CD14-positive monocyte (primary cell): ENCODE data around the gene GRIA1. TPM values are rescaled to one million over a fixed set of nuclear protein-coding genes. Genes with fewer than 3 reads are reported as not detected.

Experiments
- DNase-seq, 3 donors: peaks; one replicate each; pipeline ENCODE4 v3.0.0-alpha.2; 2011 to 2022
- H2AFZ ChIP-seq: 2 replicates; pipeline ENCODE4 v1.6.0; 2012; ENCODE audit warnings: mild to moderate bottlenecking, low read depth, low read length, inconsistent platforms; ENCODE audit not compliant: insufficient read depth, poor library complexity, severe bottlenecking
- H3K27ac ChIP-seq, 2 donors: 1 replicate in 1 of 2; 2 replicates in 1 of 2; pipeline ENCODE4 v1.5.1; 2012 to 2013; ENCODE audit warnings: low read length in 2 of 2, control low read depth in 1 of 2, inconsistent platforms in 1 of 2, low read depth in 1 of 2, mild to moderate bottlenecking in 1 of 2
- H3K27me3 ChIP-seq, 2 donors: one replicate each; pipeline versions ENCODE4 v1.6.0 to v1.6.1; 2011 to 2013; ENCODE audit warnings: low read length in 2 of 2; ENCODE audit not compliant: control insufficient read depth in 2 of 2, insufficient read depth in 2 of 2
- H3K36me3 ChIP-seq, 2 donors: replicated peaks in 1 of 2; 1 replicate in 1 of 2; 2 replicates in 1 of 2; pipeline versions ENCODE4 v1.5.1 to v1.6.1; 2012 to 2013; ENCODE audit warnings: low read length in 2 of 2, control low read depth in 1 of 2, inconsistent platforms in 1 of 2, mild to moderate bottlenecking in 1 of 2; ENCODE audit not compliant: insufficient read depth in 2 of 2, control insufficient read depth in 1 of 2
- H3K4me1 ChIP-seq, 2 donors: 1 replicate in 1 of 2; 2 replicates in 1 of 2; pipeline versions ENCODE4 v1.5.1 to v1.6.1; 2012 to 2013; ENCODE audit warnings: low read length in 2 of 2, control low read depth in 1 of 2, inconsistent platforms in 1 of 2, mild to moderate bottlenecking in 1 of 2, moderate library complexity in 1 of 2; ENCODE audit not compliant: insufficient read depth in 2 of 2, control insufficient read depth in 1 of 2
- H3K4me2 ChIP-seq: replicated peaks from 2 replicates; pipeline ENCODE3; 2012; ENCODE audit warnings: low read length, moderate library complexity, mild to moderate bottlenecking; ENCODE audit not compliant: poor library complexity, severe bottlenecking; ENCODE audit errors: extremely low read depth
- H3K4me3 ChIP-seq, 3 experiments: fragments of 200-600 bp in 1 of 3; sonication (generic) in 1 of 3; replicated peaks in 1 of 3; 1 replicate in 2 of 3; 2 replicates in 1 of 3; pipeline ENCODE4 v1.5.1; 2011 to 2013; ENCODE audit warnings: low read length in 3 of 3, mild to moderate bottlenecking in 3 of 3, control low read depth in 2 of 3, low read depth in 2 of 3, inconsistent platforms in 1 of 3, moderate library complexity in 1 of 3
- H3K79me2 ChIP-seq: 2 replicates; pipeline ENCODE4 v1.6.0; 2012; ENCODE audit warnings: mild to moderate bottlenecking, control low read depth, inconsistent platforms, low read length, moderate library complexity; ENCODE audit not compliant: insufficient read depth
- H3K9ac ChIP-seq: 2 replicates; pipeline ENCODE4 v1.6.0; 2017; ENCODE audit warnings: low read length, mild to moderate bottlenecking; ENCODE audit not compliant: insufficient read depth, poor library complexity, severe bottlenecking
- H3K9me3 ChIP-seq, 2 donors: replicated peaks in 1 of 2; 1 replicate in 1 of 2; 2 replicates in 1 of 2; pipeline versions ENCODE4 v1.5.1 to v1.6.1; 2012 to 2013; ENCODE audit warnings: low read length in 2 of 2, control low read depth in 1 of 2; ENCODE audit not compliant: control insufficient read depth in 1 of 2, insufficient read depth in 1 of 2
- H4K20me1 ChIP-seq: 2 replicates; pipeline ENCODE4 v1.6.0; 2012; ENCODE audit warnings: mild to moderate bottlenecking, low read length, control low read depth, moderate library complexity; ENCODE audit not compliant: insufficient read depth
- H3K27ac Mint-ChIP-seq, 7 donors: one replicate each; pipeline ENCODE4 v1.8.0; 2020; ENCODE audit warnings: mild to moderate bottlenecking in 7 of 7, mixed read lengths in 7 of 7, moderate library complexity in 6 of 7, inconsistent platforms in 2 of 7
- H3K27me3 Mint-ChIP-seq, 3 donors: one replicate each; pipeline ENCODE4 v1.8.0; 2021 to 2022; ENCODE audit warnings: low read depth in 3 of 3, mild to moderate bottlenecking in 3 of 3, mixed read lengths in 3 of 3, moderate library complexity in 3 of 3, inconsistent platforms in 1 of 3
- H3K36me3 Mint-ChIP-seq, 2 donors: one replicate each; pipeline ENCODE4 v1.8.0; 2020; ENCODE audit warnings: mixed read lengths in 2 of 2, inconsistent platforms in 1 of 2, mild to moderate bottlenecking in 1 of 2
- H3K4me1 Mint-ChIP-seq: one replicate; pipeline ENCODE4 v1.8.0; 2020; ENCODE audit warnings: mild to moderate bottlenecking, mixed read lengths
- H3K4me3 Mint-ChIP-seq, 2 donors: one replicate each; pipeline ENCODE4 v1.8.0; 2020; ENCODE audit warnings: mild to moderate bottlenecking in 2 of 2, mixed read lengths in 2 of 2, moderate library complexity in 1 of 2
- H3K9me3 Mint-ChIP-seq, 7 donors: one replicate each; pipeline ENCODE4 v1.8.0; 2020 to 2022; ENCODE audit warnings: mixed read lengths in 7 of 7, mild to moderate bottlenecking in 6 of 7, moderate library complexity in 6 of 7, inconsistent platforms in 2 of 7
- CTCF ChIP-seq: fragments of 200-600 bp; IDR thresholded peaks from one replicate; pipeline ENCODE4 v1.8.0; 2022; ENCODE audit warnings: antibody characterized with exemption, mild to moderate bottlenecking
- WGBS: methylation state at CpG from one replicate; pipeline ENCODE4 v1.1.5; 2013; ENCODE audit warnings: missing lambda C conversion rate; ENCODE audit not compliant: insufficient coverage; 5-methylcytosine and 5-hydroxymethylcytosine counted together
- intact Hi-C, 2 donors: fragments of 100-400 bp; cut with micrococcal nuclease; formaldehyde crosslinking; loops; one replicate each; pipeline versions ENCODE4 v1.15.0 to v1.15.1; 2023
- polyA plus RNA-seq, 3 donors: library from polyadenylated mRNA; depleted of rRNA in 1 of 3; unstranded in 2 of 3; stranded (reverse) in 1 of 3; fragments of 300-500 nt in 2 of 3; fragments of >200 nt in 1 of 3; fragmentation: Illumina TruSeq in 2 of 3; gene quantifications; 1 replicate in 2 of 3; 2 replicates in 1 of 3; pipeline ENCODE4 v1.2.3, GENCODE V29; 2012 to 2021

GRIA1 gene
- polyA plus RNA-seq, 3 donors = not detected

GRCh38 chr5:153671653-153672346 is 181.3 kb downstream of the GRIA1 start:
- no peak for DNase-seq
- peaks cover 0 to 6% (median 3%) of the 10 kb centered on the region in 7 donors for H3K9me3 Mint-ChIP-seq
- H3K4me1 Mint-ChIP-seq = no peaks in the 10 kb centered on the region
- 90% methylated on average over 2 of the region's 2 CpGs for WGBS
- Histone ChIP-seq H3K4me1 (no peaks in the 10 kb centered on the region), H3K79me2 (no peaks in the 10 kb centered on the region), H3K27ac (no peak overlapping the region), H3K4me3 (no peak overlapping the region), H2AFZ (no peak overlapping the region), H3K9me3 (no peaks in the 10 kb centered on the region), H3K4me2 (no peak overlapping the region), H3K36me3 (no peaks in the 10 kb centered on the region), H3K27me3 (no peaks in the 10 kb centered on the region), H4K20me1 (no peaks in the 10 kb centered on the region), H3K9ac (no peak overlapping the region)
- no peaks in the 10 kb centered on the region for H3K36me3 Mint-ChIP-seq
- TF ChIP-seq CTCF = no peak
- H3K4me3 Mint-ChIP-seq = no peak overlapping the region
- intact Hi-C loops = no loop called here
- H3K27me3 Mint-ChIP-seq = no peaks in the 10 kb centered on the region
- no peak overlapping the region for H3K27ac Mint-ChIP-seq

GRCh38 chr5:153672347-153673090 is 182.0 kb downstream of the GRIA1 start:
- no peaks in the 10 kb centered on the region for H3K4me1 Mint-ChIP-seq
- Histone ChIP-seq H3K4me2 (no peak overlapping the region), H3K27ac (no peak overlapping the region), H3K9ac (no peak overlapping the region), H3K79me2 (no peaks in the 10 kb centered on the region), H3K4me1 (no peaks in the 10 kb centered on the region), H2AFZ (no peak overlapping the region), H3K9me3 (no peaks in the 10 kb centered on the region), H3K27me3 (no peaks in the 10 kb centered on the region), H3K36me3 (no peaks in the 10 kb centered on the region), H4K20me1 (no peaks in the 10 kb centered on the region), H3K4me3 (no peak overlapping the region)
- WGBS = 94% methylated on average over 3 of the region's 6 CpGs
- TF ChIP-seq CTCF = no peak
- no peaks in the 10 kb centered on the region for H3K36me3 Mint-ChIP-seq
- no peak overlapping the region for H3K27ac Mint-ChIP-seq
- no peaks in the 10 kb centered on the region for H3K27me3 Mint-ChIP-seq
- no peak overlapping the region for H3K4me3 Mint-ChIP-seq
- no peak for DNase-seq
- intact Hi-C loops = no loop called here
- H3K9me3 Mint-ChIP-seq = peaks cover 0 to 8% (median 3%) of the 10 kb centered on the region in 7 donors
